ENCODE data around the gene CMTR1.

The CMTR1 gene

DNA sequence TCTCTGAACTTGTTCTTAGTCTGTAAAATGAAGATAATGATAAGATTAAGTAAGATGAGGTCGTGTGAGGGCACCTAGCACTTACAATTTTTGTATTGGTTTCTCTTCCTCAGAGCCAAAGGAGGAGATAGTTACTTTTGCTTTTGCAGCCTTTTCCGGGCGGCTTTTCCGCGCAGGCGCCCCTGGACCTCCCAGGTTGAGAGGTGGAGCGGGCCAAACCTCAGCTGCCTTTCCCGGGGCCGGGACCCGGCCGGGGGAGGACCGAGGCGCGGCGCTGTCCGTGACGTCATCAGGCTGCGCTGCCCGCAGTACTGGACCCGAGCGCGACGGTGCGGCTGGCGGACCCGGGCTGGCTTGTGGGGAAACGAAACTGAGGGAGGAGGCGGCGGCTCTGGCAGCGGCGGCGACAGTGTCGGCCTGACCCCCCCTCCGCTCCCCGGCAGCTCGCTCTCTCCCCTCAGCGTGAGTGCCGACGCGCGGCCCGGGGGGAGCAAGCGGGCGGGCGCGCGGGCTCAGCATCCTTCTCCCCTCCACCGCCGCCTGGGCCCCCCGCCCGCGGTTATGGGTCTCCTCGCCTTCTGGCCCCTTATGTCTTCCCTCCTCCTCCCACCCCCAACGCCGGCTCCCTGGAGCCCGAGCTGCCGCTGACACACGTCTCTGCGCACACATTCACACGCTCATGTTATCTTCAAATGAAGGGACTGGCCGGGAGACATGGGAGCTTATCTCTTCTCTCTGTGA lies at the start of gene CMTR1:
CMTR1 (plus strand) TSS at position 306 of the 741 bp plus-strand sequence. CDS start 2,409 bp downstream, outside the sequence.
- H2AFZ ChIP-seq = peak within 1 kb of the TSS; percentile 99
- TF ChIP-seq, protein P1, sequence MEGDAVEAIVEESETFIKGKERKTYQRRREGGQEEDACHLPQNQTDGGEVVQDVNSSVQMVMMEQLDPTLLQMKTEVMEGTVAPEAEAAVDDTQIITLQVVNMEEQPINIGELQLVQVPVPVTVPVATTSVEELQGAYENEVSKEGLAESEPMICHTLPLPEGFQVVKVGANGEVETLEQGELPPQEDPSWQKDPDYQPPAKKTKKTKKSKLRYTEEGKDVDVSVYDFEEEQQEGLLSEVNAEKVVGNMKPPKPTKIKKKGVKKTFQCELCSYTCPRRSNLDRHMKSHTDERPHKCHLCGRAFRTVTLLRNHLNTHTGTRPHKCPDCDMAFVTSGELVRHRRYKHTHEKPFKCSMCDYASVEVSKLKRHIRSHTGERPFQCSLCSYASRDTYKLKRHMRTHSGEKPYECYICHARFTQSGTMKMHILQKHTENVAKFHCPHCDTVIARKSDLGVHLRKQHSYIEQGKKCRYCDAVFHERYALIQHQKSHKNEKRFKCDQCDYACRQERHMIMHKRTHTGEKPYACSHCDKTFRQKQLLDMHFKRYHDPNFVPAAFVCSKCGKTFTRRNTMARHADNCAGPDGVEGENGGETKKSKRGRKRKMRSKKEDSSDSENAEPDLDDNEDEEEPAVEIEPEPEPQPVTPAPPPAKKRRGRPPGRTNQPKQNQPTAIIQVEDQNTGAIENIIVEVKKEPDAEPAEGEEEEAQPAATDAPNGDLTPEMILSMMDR (IDR thresholded peaks at IDR 0.05) = no peak
- H3K36me3 ChIP-seq (ENCODE audit: control insufficient read depth, insufficient read depth, low read length) = no peaks in the 10 kb centered on the region
- no peaks in the 10 kb centered on the region for H3K27me3 ChIP-seq (ENCODE audit: control insufficient read depth, insufficient read depth, low read length)
- H3K9me3 ChIP-seq (ENCODE audit: control insufficient read depth, low read length) = no peaks in the 10 kb centered on the region
- H3K79me2 ChIP-seq = peaks cover 4% of the 10 kb centered on the region
- H3K27ac ChIP-seq = peak within 1 kb of the TSS; percentile 86
- peak within 1 kb of the TSS; percentile 94 for H3K9ac ChIP-seq
- H3K4me2 ChIP-seq (ENCODE audit: low read length) = peak within 1 kb of the TSS; percentile 90
- peak within 1 kb of the TSS; percentile 78 for H3K4me3 ChIP-seq (ENCODE audit: low read depth, low read length)
- H3K4me1 ChIP-seq = peaks cover 7% of the 10 kb centered on the region

GRCh38 chr6:37388578-37388977 lies 44.4 kb upstream of the CMTR1 start:
- Histone ChIP-seq H3K9me3 (ENCODE audit: control insufficient read depth, low read length) (no peaks in the 10 kb centered on the region), H3K79me2 (no peaks in the 10 kb centered on the region), H3K4me2 (ENCODE audit: low read length) (peak overlapping the region; percentile 42), H2AFZ (no peak overlapping the region), H3K4me3 (ENCODE audit: low read depth, low read length) (no peak overlapping the region), H3K4me1 (peaks cover 25% of the 10 kb centered on the region), H3K9ac (no peak overlapping the region), H3K36me3 (ENCODE audit: control insufficient read depth, insufficient read depth, low read length) (no peaks in the 10 kb centered on the region), H3K27me3 (ENCODE audit: control insufficient read depth, insufficient read depth, low read length) (no peaks in the 10 kb centered on the region), H3K27ac (no peak overlapping the region)
- TF ChIP-seq, protein P1 (IDR thresholded peaks at IDR 0.05) = no peak

GRCh38 chr6:37389857-37390256 lies 43.2 kb upstream of the CMTR1 start:
- Histone ChIP-seq H3K27me3 (ENCODE audit: control insufficient read depth, insufficient read depth, low read length) (no peaks in the 10 kb centered on the region), H3K36me3 (ENCODE audit: control insufficient read depth, insufficient read depth, low read length) (no peaks in the 10 kb centered on the region), H3K9me3 (ENCODE audit: control insufficient read depth, low read length) (no peaks in the 10 kb centered on the region), H3K27ac (no peak overlapping the region), H3K9ac (no peak overlapping the region), H3K4me3 (ENCODE audit: low read depth, low read length) (no peak overlapping the region), H3K4me1 (peaks cover 25% of the 10 kb centered on the region), H3K79me2 (no peaks in the 10 kb centered on the region), H2AFZ (no peak overlapping the region), H3K4me2 (ENCODE audit: low read length) (no peak overlapping the region)
- TF ChIP-seq, protein P1 (IDR thresholded peaks at IDR 0.05) = no peak

DNA sequence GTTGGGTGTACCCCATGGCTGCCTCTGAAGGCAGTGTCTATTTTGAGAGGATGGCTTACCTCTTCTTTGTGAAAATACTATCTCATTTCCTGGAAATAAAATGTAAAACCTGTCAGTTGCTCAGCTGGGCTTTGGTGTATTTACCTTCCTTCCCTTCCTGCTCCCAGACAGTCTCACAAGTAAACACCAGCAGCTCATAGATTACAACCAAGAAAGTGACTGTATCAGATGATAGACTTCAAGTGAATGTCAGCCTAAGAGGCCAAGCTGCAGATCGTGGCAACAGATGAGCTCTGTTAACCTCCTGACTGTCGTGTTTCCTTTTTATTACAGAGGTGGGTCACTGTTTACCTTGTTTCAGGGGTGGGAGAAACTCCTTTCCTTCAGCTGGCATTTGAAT lies 41.9 kb upstream of the CMTR1 start:
- Histone ChIP-seq H3K36me3 (ENCODE audit: control insufficient read depth, insufficient read depth, low read length) (no peaks in the 10 kb centered on the region), H3K4me1 (peaks cover 25% of the 10 kb centered on the region), H3K9ac (no peak overlapping the region), H2AFZ (peak overlapping the region; percentile 52), H3K4me3 (ENCODE audit: low read depth, low read length) (peak overlapping the region; percentile 11), H3K79me2 (no peaks in the 10 kb centered on the region), H3K27ac (peak overlapping the region; percentile 2), H3K9me3 (ENCODE audit: control insufficient read depth, low read length) (no peaks in the 10 kb centered on the region), H3K27me3 (ENCODE audit: control insufficient read depth, insufficient read depth, low read length) (no peaks in the 10 kb centered on the region), H3K4me2 (ENCODE audit: low read length) (no peak overlapping the region)
- TF ChIP-seq, protein P1 (IDR thresholded peaks at IDR 0.05) = no peak

DNA sequence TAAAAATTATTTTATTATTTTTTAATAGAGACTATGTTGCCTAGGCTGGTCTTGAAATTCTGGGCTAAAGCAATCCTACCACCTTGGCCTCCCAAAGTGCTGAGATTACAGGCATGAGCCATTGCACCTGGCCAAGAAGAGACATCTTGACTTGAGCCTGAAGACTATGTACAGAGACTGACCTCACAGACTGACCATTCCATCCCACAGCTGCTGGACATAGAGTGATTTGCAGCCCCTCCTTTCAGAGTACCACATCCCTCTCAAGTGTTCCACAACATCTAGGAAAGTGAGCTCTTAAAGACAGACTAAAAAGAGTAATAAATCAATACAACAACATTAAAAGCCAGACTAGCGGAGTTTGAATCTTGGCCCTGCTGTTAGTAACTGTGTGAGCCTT lies 40.2 kb upstream of the CMTR1 start:
- Histone ChIP-seq H2AFZ (no peak overlapping the region), H3K4me3 (ENCODE audit: low read depth, low read length) (no peak overlapping the region), H3K27me3 (ENCODE audit: control insufficient read depth, insufficient read depth, low read length) (no peaks in the 10 kb centered on the region), H3K4me2 (ENCODE audit: low read length) (no peak overlapping the region), H3K9ac (no peak overlapping the region), H3K4me1 (peaks cover 25% of the 10 kb centered on the region), H3K36me3 (ENCODE audit: control insufficient read depth, insufficient read depth, low read length) (no peaks in the 10 kb centered on the region), H3K27ac (no peak overlapping the region), H3K79me2 (no peaks in the 10 kb centered on the region), H3K9me3 (ENCODE audit: control insufficient read depth, low read length) (no peaks in the 10 kb centered on the region)
- TF ChIP-seq, protein P1 (IDR thresholded peaks at IDR 0.05) = no peak

Measured in parathyroid adenoma (tissue), 2 donors.